GM12878 (cell line): ENCODE measurements around the gene TGM5. TPM values are rescaled to one million over a fixed set of nuclear protein-coding genes. Genes with fewer than 3 reads are reported as not detected.

Experiments used
- CEBPB ChIP-seq, 2 experiments: fragments of 150-350 bp in 1 of 2; IDR thresholded peaks; 2 replicates each; pipeline ENCODE4 v1.6.1; 2012 to 2014; ENCODE audit warnings: low read depth in 2 of 2, low read length in 2 of 2, borderline replicate concordance in 1 of 2, inconsistent platforms in 1 of 2
- HCFC1 ChIP-seq: fragments of 150-350 bp; IDR thresholded peaks from 2 replicates; pipeline ENCODE4 v1.6.1; 2014; ENCODE audit warnings: low read length
- IKZF1 ChIP-seq: fragments of 450-650 bp; conservative IDR thresholded peaks from 2 replicates; pipeline ENCODE4 v1.6.1; 2017; ENCODE audit warnings: antibody characterized with exemption, mild to moderate bottlenecking
- IKZF2 ChIP-seq, 2 experiments: fragments of 450-650 bp; IDR thresholded peaks; 2 replicates each; pipeline ENCODE4 v1.6.1; 2017; ENCODE audit warnings: mild to moderate bottlenecking in 2 of 2, moderate library complexity in 2 of 2
- IRF4 ChIP-seq: IDR thresholded peaks from 2 replicates; pipeline ENCODE4 v1.6.1; 2011; ENCODE audit warnings: low read depth, low read length
- JUND ChIP-seq: IDR thresholded peaks from 2 replicates; pipeline ENCODE4 v1.6.1; 2012; ENCODE audit warnings: low read depth, mild to moderate bottlenecking, low read length, improper control_type of control experiment, moderate library complexity
- PAX5 ChIP-seq: IDR thresholded peaks from 2 replicates; pipeline ENCODE4 v1.6.1; 2011; ENCODE audit warnings: low read depth, low read length, borderline replicate concordance
- RB1 ChIP-seq: fragments of 450-650 bp; formaldehyde crosslinking; IDR thresholded peaks from 2 replicates; pipeline ENCODE4 v1.6.1; 2017; ENCODE audit warnings: mild to moderate bottlenecking, borderline replicate concordance
- RCOR1 ChIP-seq: conservative IDR thresholded peaks from 2 replicates; pipeline ENCODE4 v1.6.1; 2012; ENCODE audit warnings: low read depth, low read length, improper control_type of control experiment
- RELA ChIP-seq: fragments of 450-650 bp; IDR thresholded peaks from 2 replicates; pipeline ENCODE4 v1.8.0; 2014; ENCODE audit warnings: borderline replicate concordance; ENCODE audit not compliant: partially characterized antibody
- SP1 ChIP-seq: IDR thresholded peaks from one replicate; pipeline ENCODE4 v1.6.1; 2011; ENCODE audit warnings: low read depth, low read length
- TCF12 ChIP-seq: IDR thresholded peaks from 2 replicates; pipeline ENCODE4 v1.6.1; 2011; ENCODE audit warnings: low read depth, mild to moderate bottlenecking, low read length
- ZNF274 ChIP-seq: IDR thresholded peaks from one replicate; pipeline ENCODE4 v1.8.0; 2011; ENCODE audit not compliant: insufficient read length, insufficient read depth
- ZNF622 ChIP-seq: fragments of 450-650 bp; IDR thresholded peaks from 2 replicates; pipeline ENCODE4 v1.6.1; 2017; ENCODE audit warnings: mild to moderate bottlenecking, inconsistent platforms
- polyA plus RNA-seq, 11 experiments: library from polyadenylated mRNA; depleted of rRNA in 4 of 11; unstranded in 6 of 11; stranded (reverse) in 5 of 11; fragments of >200 nt; fragmentation: Nextera tagmentation in 4 of 11; fragmentation: Illumina TruSeq in 1 of 11; extraction: Ambion mirVana in 4 of 11; extraction: Trizol in 1 of 11; gene quantifications; 1 replicate in 1 of 11; 2 replicates in 10 of 11; pipeline versions ENCODE4 v1.2.1 to v1.2.3, GENCODE V29; 2011 to 2016; ENCODE audit warnings: inconsistent platforms in 2 of 11, missing spikeins in 2 of 11, low read depth in 1 of 11
- total RNA-seq, 4 experiments: library from RNA; depleted of rRNA in 3 of 4; stranded (reverse); fragments of >200 nt in 3 of 4; fragmentation: Illumina TruSeq in 1 of 4; extraction: Trizol in 1 of 4; gene quantifications; 2 replicates each; pipeline versions ENCODE4 v1.2.1 to v1.2.3, GENCODE V29; 2013 to 2021
- TF ChIP-seq, protein P1 (sequence below): IDR thresholded peaks from 2 replicates; pipeline ENCODE4 v1.6.1; 2011; ENCODE audit warnings: mild to moderate bottlenecking, low read depth, low read length, moderate library complexity; ENCODE audit not compliant: insufficient replicate concordance
- TF ChIP-seq, protein P2 (sequence below): IDR thresholded peaks from 2 replicates; pipeline ENCODE4 v1.6.1; 2012; ENCODE audit warnings: improper control_type of control experiment, low read depth, low read length; ENCODE audit not compliant: insufficient replicate concordance
- TF ChIP-seq, protein P3 (sequence below): IDR thresholded peaks from 2 replicates; pipeline ENCODE4 v1.6.1; 2011; ENCODE audit warnings: borderline replicate concordance, low read depth, mild to moderate bottlenecking, moderate library complexity, mixed read lengths, low read length; ENCODE audit not compliant: insufficient read depth; ENCODE audit errors: extremely low read length
- TF ChIP-seq, protein P4 (sequence below): IDR thresholded peaks from 2 replicates; pipeline ENCODE4 v1.6.1; 2012; ENCODE audit warnings: low read depth, low read length, improper control_type of control experiment
- TF ChIP-seq, protein P5 (sequence below): IDR thresholded peaks from 2 replicates; pipeline ENCODE4 v1.6.1; 2011; ENCODE audit warnings: low read depth, mild to moderate bottlenecking, low read length, moderate library complexity, borderline replicate concordance; ENCODE audit errors: extremely low read depth
- TF ChIP-seq, protein P6 (sequence below): fragments of 450-650 bp; IDR thresholded peaks from 2 replicates; pipeline ENCODE4 v1.6.1; 2016; ENCODE audit warnings: mild to moderate bottlenecking

The TGM5 gene
- total and polyA plus RNA-seq, 10 of the 15 experiments (the other 5 are each of a cell fraction or from before 2014, with no cell fraction given) = 4.4 to 27.1 (median 5.6) TPM

DNA sequence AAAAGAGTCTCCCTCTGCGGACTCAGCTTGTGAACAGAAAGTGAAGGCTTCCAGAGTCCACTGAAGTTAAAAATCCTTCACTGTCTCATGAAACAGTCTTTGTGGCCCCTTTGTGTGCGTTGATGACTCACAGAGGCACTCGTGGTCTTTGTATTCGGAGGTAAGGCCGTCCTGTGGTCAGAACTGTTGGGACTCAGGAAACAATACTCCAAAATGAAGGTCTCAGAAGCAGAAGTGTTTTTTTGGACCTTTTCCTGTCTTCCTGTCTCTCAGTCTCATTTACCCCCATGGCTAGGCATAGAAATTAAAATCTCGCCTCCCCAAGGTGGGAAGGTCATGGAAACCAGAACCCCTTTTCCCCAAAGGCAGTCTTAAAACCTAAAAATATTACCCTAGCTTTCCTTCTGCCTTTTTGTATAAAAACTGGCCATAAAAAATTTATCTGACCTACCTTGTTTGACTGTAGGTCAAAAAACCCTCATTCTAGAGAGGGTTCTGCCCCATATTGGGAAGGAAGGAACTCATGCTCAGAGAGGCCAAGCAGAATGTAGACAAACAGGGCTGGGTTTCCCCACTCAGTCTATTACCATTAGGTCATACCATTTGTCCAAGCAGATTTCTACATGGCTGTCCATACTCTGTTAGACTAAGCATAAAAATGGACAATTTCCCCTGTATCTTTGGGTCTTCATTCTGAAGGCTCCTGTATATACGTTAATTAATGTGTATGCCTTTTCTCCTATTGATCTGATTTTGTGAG is 26.8 kb downstream of the TGM5 start (continued):
- TF ChIP-seq, protein P1, sequence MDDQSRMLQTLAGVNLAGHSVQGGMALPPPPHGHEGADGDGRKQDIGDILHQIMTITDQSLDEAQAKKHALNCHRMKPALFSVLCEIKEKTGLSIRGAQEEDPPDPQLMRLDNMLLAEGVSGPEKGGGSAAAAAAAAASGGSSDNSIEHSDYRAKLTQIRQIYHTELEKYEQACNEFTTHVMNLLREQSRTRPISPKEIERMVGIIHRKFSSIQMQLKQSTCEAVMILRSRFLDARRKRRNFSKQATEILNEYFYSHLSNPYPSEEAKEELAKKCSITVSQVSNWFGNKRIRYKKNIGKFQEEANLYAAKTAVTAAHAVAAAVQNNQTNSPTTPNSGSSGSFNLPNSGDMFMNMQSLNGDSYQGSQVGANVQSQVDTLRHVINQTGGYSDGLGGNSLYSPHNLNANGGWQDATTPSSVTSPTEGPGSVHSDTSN = no peak
- TF ChIP-seq, protein P2, sequence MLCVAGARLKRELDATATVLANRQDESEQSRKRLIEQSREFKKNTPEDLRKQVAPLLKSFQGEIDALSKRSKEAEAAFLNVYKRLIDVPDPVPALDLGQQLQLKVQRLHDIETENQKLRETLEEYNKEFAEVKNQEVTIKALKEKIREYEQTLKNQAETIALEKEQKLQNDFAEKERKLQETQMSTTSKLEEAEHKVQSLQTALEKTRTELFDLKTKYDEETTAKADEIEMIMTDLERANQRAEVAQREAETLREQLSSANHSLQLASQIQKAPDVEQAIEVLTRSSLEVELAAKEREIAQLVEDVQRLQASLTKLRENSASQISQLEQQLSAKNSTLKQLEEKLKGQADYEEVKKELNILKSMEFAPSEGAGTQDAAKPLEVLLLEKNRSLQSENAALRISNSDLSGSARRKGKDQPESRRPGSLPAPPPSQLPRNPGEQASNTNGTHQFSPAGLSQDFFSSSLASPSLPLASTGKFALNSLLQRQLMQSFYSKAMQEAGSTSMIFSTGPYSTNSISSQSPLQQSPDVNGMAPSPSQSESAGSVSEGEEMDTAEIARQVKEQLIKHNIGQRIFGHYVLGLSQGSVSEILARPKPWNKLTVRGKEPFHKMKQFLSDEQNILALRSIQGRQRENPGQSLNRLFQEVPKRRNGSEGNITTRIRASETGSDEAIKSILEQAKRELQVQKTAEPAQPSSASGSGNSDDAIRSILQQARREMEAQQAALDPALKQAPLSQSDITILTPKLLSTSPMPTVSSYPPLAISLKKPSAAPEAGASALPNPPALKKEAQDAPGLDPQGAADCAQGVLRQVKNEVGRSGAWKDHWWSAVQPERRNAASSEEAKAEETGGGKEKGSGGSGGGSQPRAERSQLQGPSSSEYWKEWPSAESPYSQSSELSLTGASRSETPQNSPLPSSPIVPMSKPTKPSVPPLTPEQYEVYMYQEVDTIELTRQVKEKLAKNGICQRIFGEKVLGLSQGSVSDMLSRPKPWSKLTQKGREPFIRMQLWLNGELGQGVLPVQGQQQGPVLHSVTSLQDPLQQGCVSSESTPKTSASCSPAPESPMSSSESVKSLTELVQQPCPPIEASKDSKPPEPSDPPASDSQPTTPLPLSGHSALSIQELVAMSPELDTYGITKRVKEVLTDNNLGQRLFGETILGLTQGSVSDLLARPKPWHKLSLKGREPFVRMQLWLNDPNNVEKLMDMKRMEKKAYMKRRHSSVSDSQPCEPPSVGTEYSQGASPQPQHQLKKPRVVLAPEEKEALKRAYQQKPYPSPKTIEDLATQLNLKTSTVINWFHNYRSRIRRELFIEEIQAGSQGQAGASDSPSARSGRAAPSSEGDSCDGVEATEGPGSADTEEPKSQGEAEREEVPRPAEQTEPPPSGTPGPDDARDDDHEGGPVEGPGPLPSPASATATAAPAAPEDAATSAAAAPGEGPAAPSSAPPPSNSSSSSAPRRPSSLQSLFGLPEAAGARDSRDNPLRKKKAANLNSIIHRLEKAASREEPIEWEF = no peak
- TF ChIP-seq, protein P3, sequence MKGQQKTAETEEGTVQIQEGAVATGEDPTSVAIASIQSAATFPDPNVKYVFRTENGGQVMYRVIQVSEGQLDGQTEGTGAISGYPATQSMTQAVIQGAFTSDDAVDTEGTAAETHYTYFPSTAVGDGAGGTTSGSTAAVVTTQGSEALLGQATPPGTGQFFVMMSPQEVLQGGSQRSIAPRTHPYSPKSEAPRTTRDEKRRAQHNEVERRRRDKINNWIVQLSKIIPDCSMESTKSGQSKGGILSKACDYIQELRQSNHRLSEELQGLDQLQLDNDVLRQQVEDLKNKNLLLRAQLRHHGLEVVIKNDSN = no peak
- TF ChIP-seq CEBPB (IDR thresholded peaks at IDR 0.05; ENCODE audit: borderline replicate concordance in 1 of 2, low read depth in 2 of 2, low read length in 2 of 2) = no peak
- no peak for TF ChIP-seq HCFC1
- TF ChIP-seq TCF12 = no peak
- TF ChIP-seq IKZF2 (IDR thresholded peaks at IDR 0.05) = peak; percentile 83 to 85
- TF ChIP-seq SP1 = no peak
- 0 out of 2 replicates have a peak, but pooled peaks have one; percentile 14 for TF ChIP-seq PAX5
- peak; percentile 55; the same call in 1 of the 2 replicates for TF ChIP-seq JUND
- TF ChIP-seq, protein P4, sequence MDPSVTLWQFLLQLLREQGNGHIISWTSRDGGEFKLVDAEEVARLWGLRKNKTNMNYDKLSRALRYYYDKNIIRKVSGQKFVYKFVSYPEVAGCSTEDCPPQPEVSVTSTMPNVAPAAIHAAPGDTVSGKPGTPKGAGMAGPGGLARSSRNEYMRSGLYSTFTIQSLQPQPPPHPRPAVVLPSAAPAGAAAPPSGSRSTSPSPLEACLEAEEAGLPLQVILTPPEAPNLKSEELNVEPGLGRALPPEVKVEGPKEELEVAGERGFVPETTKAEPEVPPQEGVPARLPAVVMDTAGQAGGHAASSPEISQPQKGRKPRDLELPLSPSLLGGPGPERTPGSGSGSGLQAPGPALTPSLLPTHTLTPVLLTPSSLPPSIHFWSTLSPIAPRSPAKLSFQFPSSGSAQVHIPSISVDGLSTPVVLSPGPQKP = no peak
- no peak for TF ChIP-seq ZNF622
- TF ChIP-seq RELA = no peak
- TF ChIP-seq, protein P5, sequence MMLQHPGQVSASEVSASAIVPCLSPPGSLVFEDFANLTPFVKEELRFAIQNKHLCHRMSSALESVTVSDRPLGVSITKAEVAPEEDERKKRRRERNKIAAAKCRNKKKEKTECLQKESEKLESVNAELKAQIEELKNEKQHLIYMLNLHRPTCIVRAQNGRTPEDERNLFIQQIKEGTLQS = no peak
- TF ChIP-seq, protein P6, sequence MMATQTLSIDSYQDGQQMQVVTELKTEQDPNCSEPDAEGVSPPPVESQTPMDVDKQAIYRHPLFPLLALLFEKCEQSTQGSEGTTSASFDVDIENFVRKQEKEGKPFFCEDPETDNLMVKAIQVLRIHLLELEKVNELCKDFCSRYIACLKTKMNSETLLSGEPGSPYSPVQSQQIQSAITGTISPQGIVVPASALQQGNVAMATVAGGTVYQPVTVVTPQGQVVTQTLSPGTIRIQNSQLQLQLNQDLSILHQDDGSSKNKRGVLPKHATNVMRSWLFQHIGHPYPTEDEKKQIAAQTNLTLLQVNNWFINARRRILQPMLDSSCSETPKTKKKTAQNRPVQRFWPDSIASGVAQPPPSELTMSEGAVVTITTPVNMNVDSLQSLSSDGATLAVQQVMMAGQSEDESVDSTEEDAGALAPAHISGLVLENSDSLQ = no peak
- peak; percentile 75 for TF ChIP-seq IKZF1
- no peak for TF ChIP-seq ZNF274
- TF ChIP-seq RCOR1 = no peak
- TF ChIP-seq IRF4 = no peak
- TF ChIP-seq RB1 = no peak
